Smooth muscle cell (in vitro differentiated cells): ENCODE results near the gene IBSP. TPM values are rescaled to one million over a fixed set of nuclear protein-coding genes. Genes with fewer than 3 reads are reported as not detected.

ENCODE experiments used
- DNase-seq: peaks from one replicate; lab custom pipeline; 2025; ENCODE audit not compliant: unreplicated experiment; lab: John Stamatoyannopoulos, UW
- H2AFZ ChIP-seq: fragments of 200-600 bp; sonication (generic); 2 replicates; pipeline ENCODE4 v1.6.0; 2016; ENCODE audit warnings: antibody characterized with exemption, low read depth, mild to moderate bottlenecking
- H3F3A ChIP-seq: fragments of 200-600 bp; sonication (generic); 2 replicates; pipeline ENCODE4 v1.6.0; 2017; ENCODE audit warnings: antibody characterized with exemption, low read depth
- H3K27ac ChIP-seq: fragments of 200-600 bp; sonication (generic); 2 replicates; pipeline ENCODE4 v1.5.1; 2016; ENCODE audit warnings: low read depth, mild to moderate bottlenecking
- H3K27me3 ChIP-seq: fragments of 200-600 bp; sonication (generic); 2 replicates; pipeline ENCODE4 v1.6.1; 2016; ENCODE audit warnings: low read depth, mild to moderate bottlenecking
- H3K36me3 ChIP-seq: fragments of 200-600 bp; sonication (generic); 2 replicates; pipeline ENCODE4 v1.5.1; 2016; ENCODE audit warnings: low read depth
- H3K4me1 ChIP-seq: fragments of 200-600 bp; sonication (generic); 2 replicates; pipeline ENCODE4 v1.5.1; 2016; ENCODE audit warnings: low read depth
- H3K4me2 ChIP-seq: fragments of 200-600 bp; sonication (generic); 2 replicates; pipeline ENCODE4 v1.6.0; 2016; ENCODE audit warnings: mild to moderate bottlenecking
- H3K4me3 ChIP-seq: fragments of 200-600 bp; sonication (generic); 2 replicates; pipeline ENCODE4 v1.5.1; 2016; ENCODE audit warnings: mild to moderate bottlenecking
- H3K79me2 ChIP-seq: fragments of 200-600 bp; sonication (generic); 2 replicates; pipeline ENCODE4 v1.6.0; 2016; ENCODE audit warnings: low read depth, mild to moderate bottlenecking
- H3K9ac ChIP-seq: fragments of 200-600 bp; sonication (generic); 2 replicates; pipeline ENCODE4 v1.6.0; 2016; ENCODE audit warnings: low read depth
- H3K9me3 ChIP-seq: fragments of 200-600 bp; sonication (generic); replicated peaks from 2 replicates; pipeline ENCODE4 v1.5.1; 2016; ENCODE audit warnings: low read depth
- H4K20me1 ChIP-seq: fragments of 200-600 bp; sonication (generic); 2 replicates; pipeline ENCODE4 v1.6.0; 2016; ENCODE audit warnings: low read depth
- WGBS: methylation state at CpG from one replicate; pipeline ENCODE4 v1.1.7; 2016; ENCODE audit warnings: low lambda C conversion rate; 5-methylcytosine and 5-hydroxymethylcytosine counted together
- polyA plus RNA-seq: library from polyadenylated mRNA; unstranded; fragments of >200 nt; fragmentation: Nextera tagmentation; extraction: Ambion mirVana; gene quantifications from 2 replicates; pipeline ENCODE4 v1.2.1, GENCODE V29; 2016
- total RNA-seq: library from RNA; depleted of rRNA; stranded (reverse); fragments of >200 nt; gene quantifications from 2 replicates; pipeline ENCODE4 v1.2.3, GENCODE V29; 2014
- TF ChIP-seq, protein P1 (sequence below): fragments of 200-600 bp; sonication (generic); IDR thresholded peaks from 2 replicates; pipeline ENCODE4 v1.5.1; 2017; ENCODE audit warnings: borderline replicate concordance, mild to moderate bottlenecking, antibody characterized with exemption; ENCODE audit not compliant: insufficient read depth, poor library complexity, severe bottlenecking

Gene IBSP
- total and polyA plus RNA-seq, 2 experiments from 2014 or later, result not detected

DNA sequence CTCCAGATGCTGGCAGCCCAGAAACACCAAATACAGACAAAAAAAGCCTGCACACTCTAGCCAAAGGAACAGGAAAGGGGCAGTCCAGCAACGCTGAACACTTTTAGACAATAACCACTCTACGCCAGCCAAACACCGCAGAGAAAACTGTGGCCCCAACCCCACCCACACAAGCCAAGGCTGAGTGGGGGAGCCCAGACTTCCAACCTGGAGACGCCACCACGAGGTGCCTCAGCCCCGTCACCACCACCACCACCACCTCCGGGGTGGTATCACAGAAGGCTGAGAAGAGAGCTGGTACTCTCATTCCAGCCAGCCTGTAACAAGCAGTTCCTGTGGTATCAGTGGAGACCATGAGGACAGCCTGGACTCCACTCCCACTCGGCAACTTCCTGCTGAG is 56.2 kb downstream of the IBSP start:
- Histone ChIP-seq H3K4me3 (no peak overlapping the region), H4K20me1 (no peaks in the 10 kb centered on the region), H3K9ac (no peak overlapping the region), H2AFZ (no peak overlapping the region), H3K4me1 (no peaks in the 10 kb centered on the region), H3K27ac (no peak overlapping the region), H3K9me3 (no peaks in the 10 kb centered on the region), H3K79me2 (no peaks in the 10 kb centered on the region), H3K27me3 (no peaks in the 10 kb centered on the region), H3K4me2 (no peak overlapping the region), H3K36me3 (no peaks in the 10 kb centered on the region), H3F3A (no peaks in the 10 kb centered on the region)
- no peak for DNase-seq
- WGBS, result 85% methylated on average over 8 of the region's 8 CpGs
- TF ChIP-seq, protein P1, sequence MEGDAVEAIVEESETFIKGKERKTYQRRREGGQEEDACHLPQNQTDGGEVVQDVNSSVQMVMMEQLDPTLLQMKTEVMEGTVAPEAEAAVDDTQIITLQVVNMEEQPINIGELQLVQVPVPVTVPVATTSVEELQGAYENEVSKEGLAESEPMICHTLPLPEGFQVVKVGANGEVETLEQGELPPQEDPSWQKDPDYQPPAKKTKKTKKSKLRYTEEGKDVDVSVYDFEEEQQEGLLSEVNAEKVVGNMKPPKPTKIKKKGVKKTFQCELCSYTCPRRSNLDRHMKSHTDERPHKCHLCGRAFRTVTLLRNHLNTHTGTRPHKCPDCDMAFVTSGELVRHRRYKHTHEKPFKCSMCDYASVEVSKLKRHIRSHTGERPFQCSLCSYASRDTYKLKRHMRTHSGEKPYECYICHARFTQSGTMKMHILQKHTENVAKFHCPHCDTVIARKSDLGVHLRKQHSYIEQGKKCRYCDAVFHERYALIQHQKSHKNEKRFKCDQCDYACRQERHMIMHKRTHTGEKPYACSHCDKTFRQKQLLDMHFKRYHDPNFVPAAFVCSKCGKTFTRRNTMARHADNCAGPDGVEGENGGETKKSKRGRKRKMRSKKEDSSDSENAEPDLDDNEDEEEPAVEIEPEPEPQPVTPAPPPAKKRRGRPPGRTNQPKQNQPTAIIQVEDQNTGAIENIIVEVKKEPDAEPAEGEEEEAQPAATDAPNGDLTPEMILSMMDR, result no peak

DNA sequence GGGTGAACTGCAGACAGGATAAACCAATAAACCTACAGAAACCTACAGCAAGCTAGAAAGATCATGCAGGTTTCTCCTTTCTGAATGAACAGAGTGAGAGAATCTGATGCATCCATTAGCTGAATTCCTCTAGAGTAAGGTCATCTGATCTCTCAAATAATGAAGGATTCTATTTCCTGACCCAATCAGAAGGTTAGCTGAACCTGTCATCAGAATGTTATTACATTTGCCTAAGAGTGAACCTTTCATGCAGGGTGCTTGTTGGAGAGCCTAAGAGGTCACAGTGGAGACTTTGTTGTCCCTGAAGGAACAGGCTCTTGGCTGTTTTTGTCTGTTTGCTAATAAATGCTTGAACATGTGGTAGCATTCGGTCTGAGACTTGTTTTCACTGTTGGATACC is 57.5 kb downstream of the IBSP start:
- no peaks in the 10 kb centered on the region for H3K4me1 ChIP-seq
- H3K9me3 ChIP-seq, result no peaks in the 10 kb centered on the region
- no peak overlapping the region for H3K9ac ChIP-seq
- H3K27me3 ChIP-seq, result no peaks in the 10 kb centered on the region
- no peak overlapping the region for H2AFZ ChIP-seq
- H3K36me3 ChIP-seq, result no peaks in the 10 kb centered on the region
- WGBS, result 60% methylated on average over 1 of the region's 1 CpG
- TF ChIP-seq, protein P1, result no peak
- H3F3A ChIP-seq, result no peaks in the 10 kb centered on the region
- H3K4me3 ChIP-seq, result no peak overlapping the region
- H3K27ac ChIP-seq, result no peak overlapping the region
- no peaks in the 10 kb centered on the region for H4K20me1 ChIP-seq
- no peak overlapping the region for H3K4me2 ChIP-seq
- no peak for DNase-seq
- no peaks in the 10 kb centered on the region for H3K79me2 ChIP-seq

DNA sequence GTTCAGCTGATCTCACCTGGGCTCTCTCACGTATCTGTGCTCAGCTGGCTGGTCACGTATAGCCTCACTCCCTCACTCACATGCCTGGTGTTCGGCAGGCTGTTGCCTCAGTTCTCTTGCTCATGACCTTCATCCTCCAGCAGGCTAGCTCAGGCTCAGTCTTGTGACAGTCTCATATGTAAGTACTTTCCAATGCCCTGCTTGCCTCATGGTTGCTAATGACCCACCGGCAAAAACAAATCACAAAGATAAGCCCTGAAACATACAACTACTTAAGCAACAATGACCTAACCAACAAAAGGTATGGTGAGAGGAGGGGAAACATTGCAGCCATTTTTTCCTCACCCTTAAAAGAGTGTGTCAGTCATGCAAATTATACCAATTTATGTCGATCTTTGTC is 58.4 kb downstream of the IBSP start:
- WGBS, result 58% methylated on average over 5 of the region's 5 CpGs

More for the DNA sequence above, 58.4 kb downstream of the IBSP start:
- Histone ChIP-seq H3K4me1 (no peaks in the 10 kb centered on the region), H2AFZ (no peak overlapping the region), H3K27me3 (no peaks in the 10 kb centered on the region), H3K4me3 (no peak overlapping the region), H3K27ac (no peak overlapping the region), H3K9me3 (no peaks in the 10 kb centered on the region), H4K20me1 (no peaks in the 10 kb centered on the region), H3F3A (no peaks in the 10 kb centered on the region), H3K4me2 (no peak overlapping the region), H3K9ac (no peak overlapping the region), H3K36me3 (no peaks in the 10 kb centered on the region), H3K79me2 (no peaks in the 10 kb centered on the region)
- TF ChIP-seq, protein P1, result no peak
- no peak for DNase-seq

Other genes with a start within 250 kb of the IBSP start
- gene DSPP, start 191.0 kb upstream of the IBSP start, total RNA-seq, result not detected in 2 replicates
- not detected in 2 replicates for gene DSPP, start 191.0 kb upstream of the IBSP start, polyA plus RNA-seq
- gene DMP1, start 149.3 kb upstream of the IBSP start, total RNA-seq, result not detected in 2 replicates
- not detected in 2 replicates for gene DMP1, start 149.3 kb upstream of the IBSP start, polyA plus RNA-seq
- gene MEPE, start 33.4 kb downstream of the IBSP start, total RNA-seq, result not detected in 2 replicates
- 0.63 TPM in 1 of 2 replicates, not detected in the other for gene MEPE, start 33.4 kb downstream of the IBSP start, polyA plus RNA-seq
- 29.6 and 37.3 TPM in 2 replicates for gene SPP1, start 176.2 kb downstream of the IBSP start, total RNA-seq
- 16.2 and 102 TPM in 2 replicates for gene SPP1, start 176.2 kb downstream of the IBSP start, polyA plus RNA-seq
- gene PKD2, start 208.1 kb downstream of the IBSP start, total RNA-seq, result 40.6 and 41.4 TPM in 2 replicates
- gene PKD2, start 208.1 kb downstream of the IBSP start, polyA plus RNA-seq, result 13.1 and 19.8 TPM in 2 replicates